C4-2B (cell line): ENCODE data around the gene CYTH2.

Source experiments
- H3K27ac ChIP-seq: fragments of 450-650 bp; 2 replicates; pipeline ENCODE4 v1.5.1; 2017
- ZFX ChIP-seq: fragments of 450-650 bp; IDR thresholded peaks from 2 replicates; pipeline ENCODE4 v1.6.1; 2017
- TF ChIP-seq, protein P1 (sequence below): fragments of 450-650 bp; conservative IDR thresholded peaks from 2 replicates; pipeline ENCODE4 v1.5.1; 2017; ENCODE audit warnings: mild to moderate bottlenecking

The CYTH2 gene

DNA sequence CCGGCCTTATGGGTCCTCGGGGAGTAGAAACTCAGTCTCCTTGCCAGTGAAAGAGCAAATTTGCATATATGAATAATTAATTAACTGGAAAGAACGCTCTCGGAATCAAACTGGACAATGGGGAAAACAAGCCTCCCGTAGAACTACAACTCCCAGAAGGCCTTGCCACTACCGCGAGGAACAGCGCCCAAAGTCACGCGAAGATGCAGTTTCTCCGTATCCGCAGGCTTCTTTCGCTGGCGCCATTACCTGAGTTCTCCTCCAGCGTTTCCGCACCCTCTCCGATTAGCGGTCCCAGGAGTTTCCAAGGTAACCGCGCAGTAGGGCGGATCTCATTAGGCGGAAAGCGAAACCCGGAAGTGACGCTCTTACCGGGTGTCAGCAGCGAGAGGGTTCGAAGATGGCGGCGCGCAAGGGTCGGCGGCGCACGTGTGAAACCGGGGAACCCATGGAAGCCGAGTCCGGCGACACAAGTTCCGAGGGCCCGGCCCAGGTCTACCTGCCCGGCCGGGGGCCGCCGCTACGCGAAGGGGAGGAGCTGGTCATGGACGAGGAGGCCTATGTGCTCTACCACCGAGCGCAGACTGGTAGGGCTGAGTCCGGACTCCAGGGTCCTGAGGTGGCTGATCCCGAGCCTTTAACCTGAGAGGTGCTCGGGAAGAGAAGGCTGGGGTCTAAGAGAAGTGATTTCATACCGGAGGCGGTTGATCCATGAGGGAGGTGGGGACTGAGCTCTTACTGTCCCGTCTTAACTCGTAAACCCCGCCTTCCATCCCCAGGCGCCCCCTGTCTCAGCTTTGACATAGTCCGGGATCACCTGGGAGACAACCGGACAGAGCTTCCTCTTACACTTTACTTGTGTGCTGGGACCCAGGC, 23.3 kb upstream of the CYTH2 start, which contains the start of gene GRWD1:
Gene GRWD1 (plus strand): TSS at position 378 of the 876 bp plus-strand sequence. CDS start 23 bp downstream, at position 401.
- peak within 1 kb of the TSS; percentile 80 for H3K27ac ChIP-seq
- TF ChIP-seq ZFX, result no peak
- TF ChIP-seq, protein P1, sequence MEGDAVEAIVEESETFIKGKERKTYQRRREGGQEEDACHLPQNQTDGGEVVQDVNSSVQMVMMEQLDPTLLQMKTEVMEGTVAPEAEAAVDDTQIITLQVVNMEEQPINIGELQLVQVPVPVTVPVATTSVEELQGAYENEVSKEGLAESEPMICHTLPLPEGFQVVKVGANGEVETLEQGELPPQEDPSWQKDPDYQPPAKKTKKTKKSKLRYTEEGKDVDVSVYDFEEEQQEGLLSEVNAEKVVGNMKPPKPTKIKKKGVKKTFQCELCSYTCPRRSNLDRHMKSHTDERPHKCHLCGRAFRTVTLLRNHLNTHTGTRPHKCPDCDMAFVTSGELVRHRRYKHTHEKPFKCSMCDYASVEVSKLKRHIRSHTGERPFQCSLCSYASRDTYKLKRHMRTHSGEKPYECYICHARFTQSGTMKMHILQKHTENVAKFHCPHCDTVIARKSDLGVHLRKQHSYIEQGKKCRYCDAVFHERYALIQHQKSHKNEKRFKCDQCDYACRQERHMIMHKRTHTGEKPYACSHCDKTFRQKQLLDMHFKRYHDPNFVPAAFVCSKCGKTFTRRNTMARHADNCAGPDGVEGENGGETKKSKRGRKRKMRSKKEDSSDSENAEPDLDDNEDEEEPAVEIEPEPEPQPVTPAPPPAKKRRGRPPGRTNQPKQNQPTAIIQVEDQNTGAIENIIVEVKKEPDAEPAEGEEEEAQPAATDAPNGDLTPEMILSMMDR, result peak; percentile 44; the same call in 1 of the 2 replicates

DNA sequence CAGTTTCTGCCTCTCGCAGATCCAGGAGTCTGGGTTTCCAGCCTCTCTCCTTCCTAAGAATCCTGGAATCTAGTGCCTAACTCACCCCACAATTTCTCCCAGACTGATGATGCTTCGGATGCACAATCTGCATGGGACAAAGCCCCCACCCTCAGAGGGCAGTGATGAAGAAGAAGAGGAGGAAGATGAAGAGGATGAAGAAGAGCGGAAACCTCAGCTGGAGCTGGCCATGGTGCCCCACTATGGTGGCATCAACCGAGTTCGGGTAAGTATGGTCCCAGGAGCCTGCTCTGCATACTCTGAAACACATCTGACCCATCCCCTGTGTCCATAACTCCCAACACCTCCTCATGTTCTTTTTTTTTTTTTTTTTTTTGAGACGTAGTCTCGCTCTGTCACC, 22.6 kb upstream of the CYTH2 start:
- H3K27ac ChIP-seq, result peak overlapping the region; percentile 80
- TF ChIP-seq, protein P1, result no peak
- no peak for TF ChIP-seq ZFX

DNA sequence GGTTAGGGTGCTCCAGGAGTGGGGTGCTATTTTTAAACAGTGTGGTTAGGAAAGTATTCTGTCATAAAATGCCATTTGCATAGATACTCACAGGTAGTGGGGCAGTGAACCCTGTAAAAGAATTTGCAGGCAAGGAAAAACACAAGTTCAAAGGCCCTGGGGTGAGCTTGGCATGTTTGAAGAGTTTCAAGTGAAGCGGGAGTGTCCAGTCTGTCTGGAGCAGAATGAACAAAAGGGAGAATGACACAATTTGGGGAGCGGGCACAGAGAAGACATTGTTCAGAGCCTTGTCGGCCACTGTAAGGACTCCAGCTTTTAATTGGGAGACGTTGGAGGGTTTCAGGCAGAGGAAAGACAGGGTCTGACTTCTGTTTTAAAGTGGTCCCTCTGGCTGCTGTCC, 20.6 kb upstream of the CYTH2 start:
- no peak overlapping the region for H3K27ac ChIP-seq
- TF ChIP-seq, protein P1, result no peak
- no peak for TF ChIP-seq ZFX

DNA sequence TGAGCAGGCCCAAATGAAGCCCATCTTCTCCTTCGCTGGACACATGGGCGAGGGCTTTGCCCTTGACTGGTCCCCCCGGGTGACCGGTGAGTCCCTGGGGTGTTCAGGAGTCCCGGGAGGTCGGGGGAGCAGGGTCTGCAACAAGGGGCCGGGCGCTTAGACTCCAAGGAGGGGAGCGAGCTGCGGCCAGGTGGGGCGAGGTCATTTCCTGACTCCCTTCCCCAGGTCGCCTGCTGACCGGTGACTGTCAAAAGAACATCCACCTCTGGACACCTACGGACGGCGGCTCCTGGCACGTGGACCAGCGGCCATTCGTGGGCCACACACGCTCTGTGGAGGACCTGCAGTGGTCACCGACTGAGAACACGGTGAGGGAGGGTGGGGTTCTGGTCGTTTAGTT, 18.7 kb upstream of the CYTH2 start:
- TF ChIP-seq, protein P1, result no peak
- no peak for TF ChIP-seq ZFX

DNA sequence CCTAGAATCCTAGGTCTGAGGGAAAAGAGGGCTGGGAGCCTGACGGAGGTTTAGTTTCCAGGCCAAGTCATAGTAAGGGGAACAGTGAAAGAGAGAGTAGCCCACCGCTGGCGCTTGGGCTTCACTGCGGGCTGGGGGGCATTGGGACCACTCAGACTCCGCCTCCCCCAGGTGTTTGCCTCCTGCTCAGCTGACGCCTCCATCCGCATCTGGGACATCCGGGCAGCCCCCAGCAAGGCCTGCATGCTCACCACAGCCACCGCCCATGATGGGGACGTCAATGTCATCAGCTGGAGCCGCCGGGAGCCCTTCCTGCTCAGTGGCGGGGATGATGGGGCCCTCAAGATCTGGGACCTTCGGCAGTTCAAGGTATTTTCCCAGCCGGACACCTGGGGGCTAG, 18.3 kb upstream of the CYTH2 start:
- no peak for TF ChIP-seq ZFX
- TF ChIP-seq, protein P1, result no peak

More for the DNA sequence above, 18.7 kb upstream of the CYTH2 start:
- no peak overlapping the region for H3K27ac ChIP-seq

DNA sequence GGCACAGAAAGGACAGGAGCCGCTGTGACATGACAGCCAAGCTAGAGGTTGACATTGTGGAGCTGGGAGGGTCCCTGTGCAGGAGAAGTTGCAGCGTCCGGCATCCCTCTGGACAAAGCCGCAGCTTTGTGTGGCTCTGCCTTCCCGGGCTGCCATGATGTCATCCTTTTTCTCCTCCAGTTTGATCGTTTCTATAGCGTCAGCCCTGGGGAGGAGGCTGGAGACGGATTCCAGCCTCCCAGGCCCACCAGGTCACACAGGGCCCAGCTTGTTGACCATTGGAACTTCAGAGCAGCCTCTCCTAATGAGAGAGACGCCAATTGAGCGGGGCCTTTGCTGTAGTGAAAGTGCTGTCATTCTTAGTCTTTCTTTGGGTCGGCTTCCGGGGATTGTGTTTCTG, 17.5 kb upstream of the CYTH2 start:
- H3K27ac ChIP-seq, result no peak overlapping the region; the same call in 1 of the 2 replicates
- no peak for TF ChIP-seq ZFX
- TF ChIP-seq, protein P1, result no peak

More for the DNA sequence above, 18.3 kb upstream of the CYTH2 start:
- H3K27ac ChIP-seq, result no peak overlapping the region
